K562 (cell line): ENCODE data around the gene DEDD. TPM values are rescaled to one million over a fixed set of nuclear protein-coding genes. Genes with fewer than 3 reads are reported as not detected.

Source experiments
- ATAC-seq: fragments of 200-7000 bp; cut with Tn5 transposase; 3 replicates; pipeline ENCODE4 v1.9.1; 2020; ENCODE audit warnings: moderate library complexity
- BruUV-seq: library from RNA; stranded (reverse); fragments of 400-500 nt; replicated peaks from 2 replicates; lab custom pipeline; 2021; lab: Mats Ljungman, UMichigan
- CTCF ChIA-PET: fragments of 300-600 bp; formaldehyde crosslinking; extraction: SDS; loops from one replicate; lab custom pipeline; 2021; ENCODE audit warnings: low intra/inter-chr PET ratio; lab: Yijun Ruan, JAX
- POLR2A ChIA-PET: fragments of 300-600, 350-650 bp; sonication (Branson Sonifier 250); formaldehyde crosslinking; extraction: SDS; loops from one replicate; lab custom pipeline; 2021; ENCODE audit warnings: antibody characterized with exemption, inconsistent platforms; lab: Yijun Ruan, JAX
- DNase-seq, 4 experiments: peaks; one replicate each; pipeline versions ENCODE4 v3.0.0 to v3.0.0-alpha.2; 2011 to 2018; ENCODE audit warnings: low spot score in 3 of 4, mixed read lengths in 3 of 4; ENCODE audit errors: extremely low read depth in 1 of 4
- FAIRE-seq: peaks from 2 replicates; lab custom pipeline; 2011; peaks lifted over from hg19 to GRCh38; lab: Jason Lieb, UNC
- H2AFZ ChIP-seq: 2 replicates; pipeline ENCODE4 v1.6.0; 2011; ENCODE audit warnings: low read depth, low read length, control low read depth, inconsistent platforms
- H3K27ac ChIP-seq: fragments of 200-600 bp; 3 replicates; pipeline ENCODE4 v1.8.0; 2011; ENCODE audit warnings: low read depth, mild to moderate bottlenecking, control low read depth, inconsistent platforms, low read length, moderate library complexity, mixed read lengths; ENCODE audit errors: extremely low read depth
- H3K27me3 ChIP-seq, 2 experiments: fragments of 300-600 bp in 1 of 2; 2 replicates in 1 of 2; 3 replicates in 1 of 2; pipeline versions ENCODE4 v1.6.0 to v1.8.0; 2011; ENCODE audit warnings: inconsistent platforms in 2 of 2, low read length in 2 of 2, mild to moderate bottlenecking in 1 of 2, mixed read lengths in 1 of 2, moderate library complexity in 1 of 2; ENCODE audit not compliant: control insufficient read depth in 2 of 2, insufficient read depth in 2 of 2
- H3K36me3 ChIP-seq: fragments of 300-600 bp; 3 replicates; pipeline ENCODE4 v1.8.0; 2011; ENCODE audit warnings: mild to moderate bottlenecking, low read length, inconsistent platforms; ENCODE audit not compliant: control insufficient read depth, insufficient read depth
- H3K4me1 ChIP-seq, 2 experiments: fragments of 200-600 bp in 1 of 2; replicated peaks in 1 of 2; 2 replicates in 1 of 2; 3 replicates in 1 of 2; pipeline versions ENCODE4 v1.5.1 to v1.8.0; 2011; ENCODE audit warnings: inconsistent platforms in 2 of 2, low read length in 2 of 2, mild to moderate bottlenecking in 1 of 2, mixed read lengths in 1 of 2, moderate library complexity in 1 of 2; ENCODE audit not compliant: control insufficient read depth in 2 of 2, insufficient read depth in 2 of 2
- H3K4me2 ChIP-seq: 2 replicates; pipeline ENCODE4 v1.6.1; 2011; ENCODE audit warnings: low read length, control low read depth, inconsistent platforms, mixed read lengths; ENCODE audit not compliant: insufficient read depth
- H3K4me3 ChIP-seq: fragments of 200-600 bp; sonication (generic), shearing (Covaris generic); 2 replicates; pipeline ENCODE4 v1.5.1; 2016; ENCODE audit warnings: control low read depth, inconsistent platforms
- H3K79me2 ChIP-seq: fragments of 200-600 bp; 3 replicates; pipeline ENCODE4 v1.8.0; 2011; ENCODE audit warnings: low read length, inconsistent platforms; ENCODE audit not compliant: control insufficient read depth, insufficient read depth
- H3K9ac ChIP-seq, 2 experiments: 2 replicates each; pipeline versions ENCODE4 v1.6.0 to v1.6.1; 2011; ENCODE audit warnings: low read depth in 2 of 2, low read length in 2 of 2, control low read depth in 1 of 2, inconsistent platforms in 1 of 2, mild to moderate bottlenecking in 1 of 2, mixed read lengths in 1 of 2; ENCODE audit not compliant: insufficient read depth in 1 of 2
- H3K9me1 ChIP-seq: one replicate; pipeline ENCODE4 v1.6.0; 2011; ENCODE audit warnings: inconsistent platforms, mild to moderate bottlenecking, low read length, moderate library complexity; ENCODE audit not compliant: control insufficient read depth, insufficient read depth
- H3K9me3 ChIP-seq: replicated peaks from 2 replicates; pipeline ENCODE4 v1.5.1; 2011; ENCODE audit warnings: low read depth, low read length, inconsistent platforms; ENCODE audit not compliant: control insufficient read depth, insufficient read depth
- H4K20me1 ChIP-seq: replicated peaks from 2 replicates; pipeline ENCODE4 v1.6.1; 2011; ENCODE audit warnings: low read length, inconsistent platforms, mixed read lengths; ENCODE audit not compliant: control insufficient read depth, insufficient read depth
- ELF1 ChIP-seq: fragments of 200-800 bp; sonication (Bioruptor generic); IDR thresholded peaks from 2 replicates; pipeline ENCODE4 v1.6.1; 2016; ENCODE audit warnings: missing genetic modification characterization, missing compliant biosample characterization
- ELF4 ChIP-seq: fragments of 450-650 bp; formaldehyde crosslinking; IDR thresholded peaks from 2 replicates; pipeline ENCODE4 v1.4.0; 2022; ENCODE audit warnings: missing genetic modification characterization
- FOXM1 ChIP-seq, 2 experiments: fragments of 450-650 bp in 1 of 2; sonication (generic) in 1 of 2; formaldehyde crosslinking in 1 of 2; IDR thresholded peaks; 2 replicates each; pipeline versions ENCODE4 v1.6.1 to v1.9.0; 2017 to 2022; ENCODE audit warnings: low read depth in 2 of 2, mild to moderate bottlenecking in 2 of 2, missing genetic modification reagents in 1 of 2, moderate library complexity in 1 of 2
- MCM3 ChIP-seq: fragments of 450-650 bp; IDR thresholded peaks from 2 replicates; pipeline ENCODE4 v1.6.1; 2016
- NR2C1 ChIP-seq, 2 experiments: fragments of 450-650 bp; IDR thresholded peaks; 2 replicates each; pipeline ENCODE4 v1.6.1; 2017; ENCODE audit warnings: mild to moderate bottlenecking in 2 of 2, antibody characterized with exemption in 1 of 2, inconsistent platforms in 1 of 2, missing compliant biosample characterization in 1 of 2, missing genetic modification characterization in 1 of 2
- PHF21A ChIP-seq: fragments of 450-650 bp; IDR thresholded peaks from 2 replicates; pipeline ENCODE4 v1.6.1; 2017; ENCODE audit warnings: low read depth, borderline replicate concordance
- RBM22 ChIP-seq: fragments of 200-400 bp; formaldehyde crosslinking; IDR thresholded peaks from 2 replicates; pipeline ENCODE4 v1.6.1; 2018; ENCODE audit warnings: low read length, low read depth; ENCODE audit not compliant: poor library complexity, severe bottlenecking
- SREBF2 ChIP-seq: sonication (generic); formaldehyde crosslinking; IDR thresholded peaks from 2 replicates; pipeline ENCODE4 v1.4.0; 2020; ENCODE audit warnings: mild to moderate bottlenecking, missing genetic modification reagents
- TAF9B ChIP-seq: fragments of 450-650 bp; IDR thresholded peaks from 2 replicates; pipeline ENCODE4 v1.6.1; 2018; ENCODE audit warnings: mild to moderate bottlenecking; ENCODE audit not compliant: partially characterized antibody
- TOE1 ChIP-seq, 2 experiments: fragments of 450-650 bp in 1 of 2; sonication (generic) in 1 of 2; formaldehyde crosslinking in 1 of 2; IDR thresholded peaks; 2 replicates each; pipeline versions ENCODE4 v1.7.1 to v1.8.0; 2016 to 2022; ENCODE audit warnings: borderline replicate concordance in 2 of 2, mild to moderate bottlenecking in 2 of 2, antibody characterized with exemption in 1 of 2, inconsistent platforms in 1 of 2, low read depth in 1 of 2, missing genetic modification reagents in 1 of 2, moderate library complexity in 1 of 2
- XRCC4 ChIP-seq: IDR thresholded peaks from one replicate; pipeline ENCODE4 v1.6.1; 2011; ENCODE audit not compliant: insufficient read depth, insufficient read length; ENCODE audit errors: extremely low read depth
- ZBTB7A ChIP-seq: IDR thresholded peaks from 2 replicates; pipeline ENCODE4 v1.6.1; 2011; ENCODE audit warnings: low read depth, mild to moderate bottlenecking, low read length, moderate library complexity, borderline replicate concordance; ENCODE audit not compliant: control insufficient read depth
- WGBS: fragments of 100-300 bp; shearing (Covaris generic); methylation state at CpG from one replicate; pipeline ENCODE4 v1.1.6; 2016; ENCODE audit warnings: low coverage, mixed read lengths; ENCODE audit not compliant: insufficient coverage; ENCODE audit errors: missing lambda C conversion rate; 5-methylcytosine and 5-hydroxymethylcytosine counted together
- in situ Hi-C: fragments of 300-500 bp; cut with MboI; formaldehyde crosslinking; loops from 4 replicates; pipeline ENCODE4 v1.15.0; 2018; ENCODE audit warnings: inconsistent platforms, mixed read lengths
- intact Hi-C: fragments of 100-400 bp; cut with micrococcal nuclease; formaldehyde crosslinking; loops from 2 replicates; pipeline ENCODE4 v1.14.2; 2022
- polyA plus RNA-seq, 8 experiments: library from polyadenylated mRNA; depleted of rRNA in 4 of 8; stranded (reverse) in 5 of 8; unstranded in 3 of 8; fragments of >200 nt; fragmentation: Nextera tagmentation in 2 of 8; fragmentation: Illumina TruSeq in 1 of 8; extraction: Ambion mirVana in 2 of 8; extraction: Trizol in 1 of 8; gene quantifications; 2 replicates each; pipeline versions ENCODE4 v1.2.1 to v1.2.3, GENCODE V29; 2011 to 2014; ENCODE audit warnings: inconsistent platforms in 1 of 8, missing spikeins in 1 of 8
- total RNA-seq, 7 experiments: library from RNA; depleted of rRNA in 6 of 7; stranded (reverse); fragments of >200 nt in 6 of 7; fragmentation: Illumina TruSeq in 2 of 7; extraction: Trizol in 2 of 7; gene quantifications; 2 replicates each; pipeline versions ENCODE4 v1.2.1 to v1.2.3, GENCODE V29; 2011 to 2021; ENCODE audit warnings: low replicate concordance in 1 of 7
- TF ChIP-seq, protein P1 (sequence below): fragments of 450-650 bp; IDR thresholded peaks from 2 replicates; pipeline ENCODE4 v1.6.1; 2016; ENCODE audit warnings: low read depth, mild to moderate bottlenecking, moderate library complexity
- TF ChIP-seq, protein P2 (sequence below): sonication (generic); formaldehyde crosslinking; IDR thresholded peaks from 2 replicates; pipeline ENCODE4 v1.8.0; 2022; ENCODE audit warnings: mild to moderate bottlenecking, missing genetic modification reagents
- TF ChIP-seq, protein P3 (sequence below): fragments of 250-450 bp; sonication (Bioruptor Pico); IDR thresholded peaks from 2 replicates; pipeline ENCODE4 v1.4.0; 2020; ENCODE audit warnings: mild to moderate bottlenecking, moderate library complexity, borderline replicate concordance

DEDD gene
- total and polyA plus RNA-seq, 9 of the 15 experiments (the other 6 are each of a cell fraction or from before 2014, with no cell fraction given), result 11.6 to 41.0 (median 16.8) TPM

DNA sequence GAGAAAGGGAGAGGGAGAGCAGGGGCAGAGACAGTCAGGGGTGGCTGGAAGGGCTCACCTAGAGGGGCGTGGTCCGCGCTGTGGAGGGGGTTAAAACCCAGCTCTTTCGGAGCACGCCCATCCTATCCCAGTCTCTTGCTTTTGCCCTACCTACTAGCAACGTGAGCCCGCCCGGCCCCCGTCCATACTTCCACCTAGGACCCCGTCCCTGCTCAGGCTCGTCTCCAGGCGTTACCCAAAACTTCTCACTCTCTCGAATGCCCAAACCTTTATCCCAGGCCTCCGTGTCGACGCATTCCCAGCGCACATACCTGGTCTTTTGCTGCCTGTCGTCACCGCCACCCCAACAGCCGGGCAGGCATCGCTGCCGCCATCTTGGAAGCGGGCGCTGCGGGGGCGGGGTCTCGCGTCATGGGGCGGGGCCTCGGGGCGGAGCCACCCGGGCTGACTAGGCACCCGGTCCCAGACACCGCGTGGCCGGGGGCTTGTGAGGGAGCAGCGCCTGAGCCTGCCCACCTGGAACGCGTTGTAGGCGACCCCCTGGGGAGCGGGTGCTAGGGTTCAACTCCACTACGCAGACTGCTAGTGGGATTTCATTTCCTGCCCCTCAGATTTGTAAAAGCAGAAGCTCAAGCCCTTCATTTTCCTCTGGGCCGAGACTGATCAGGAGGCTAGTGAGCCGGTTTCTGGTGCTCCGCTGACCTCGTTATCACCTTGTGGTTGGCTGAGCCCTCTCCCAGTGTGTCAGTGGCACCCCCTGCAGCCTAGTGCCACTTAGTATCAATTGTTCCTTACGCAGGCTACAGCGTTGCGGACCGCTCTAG lies 44.9 kb upstream of the DEDD start, which contains the start of gene B4GALT3:
TSS of gene B4GALT3 (minus strand) at position 396 of the 824 bp plus-strand sequence. CDS start 1,447 bp downstream, outside the sequence.
- H3K9me1 ChIP-seq, result no peaks in the 10 kb centered on the region
- H3K4me1 ChIP-seq, result peaks cover 25 to 42% of the 10 kb centered on the region in 2 experiments; a peak in 4 of 5 replicates
- H3K4me2 ChIP-seq, result peak within 1 kb of the TSS; percentile 99
- no peaks in the 10 kb centered on the region for H4K20me1 ChIP-seq
- WGBS, result under 1% methylated on average over 25 of the region's 50 CpGs
- intact Hi-C loops, result loop anchor here (1.0 to 10.0 kb wide), 6 partner anchors 11 to 343 kb away; partner anchors contain the start of genes PPOX and USP21
- H3K9ac ChIP-seq, result peak within 1 kb of the TSS; percentile 87 to 96
- peak within 1 kb of the TSS; percentile 98 for H2AFZ ChIP-seq
- peak within 1 kb of the TSS; percentile 96 for H3K27ac ChIP-seq
- peak; percentile 91 to 98 (median 98) for DNase-seq
- TSS peak; percentile 95 for BruUV-seq
- H3K79me2 ChIP-seq, result peaks cover 26% of the 10 kb centered on the region
- ChIA-PET POLR2A (interaction anchor here (0.6 to 2.3 kb wide), 12 partner anchors 9 to 142 kb away, joined by 3 to 33 read pairs (median 3); partner anchors contain the start of genes NDUFS2 and PPOX), CTCF (interaction anchor here (0.7 to 1.7 kb wide), 3 partner anchors 105 to 204 kb away, joined by 3 to 4 read pairs (median 3); no protein-coding TSS in a partner anchor)
- in situ Hi-C loops, result no loop called here
- ATAC-seq, result peak; percentile 94
- no peaks in the 10 kb centered on the region for H3K27me3 ChIP-seq
- no peaks in the 10 kb centered on the region for H3K9me3 ChIP-seq
- peak within 1 kb of the TSS; percentile 90 for H3K4me3 ChIP-seq
- peaks cover 40% of the 10 kb centered on the region for H3K36me3 ChIP-seq
- FAIRE-seq, result peak; percentile 97
- peak; percentile 76; the same call in 1 of the 2 replicates for TF ChIP-seq TOE1 (IDR thresholded peaks at IDR 0.05; ENCODE audit: borderline replicate concordance)
- 0 out of 2 replicates have a peak, but pooled peaks have one; percentile 15 for TF ChIP-seq TOE1 (CRISPR knock-in tag; IDR thresholded peaks at IDR 0.05; ENCODE audit: borderline replicate concordance, low read depth)
- TF ChIP-seq TAF9B, result peak; percentile 93
- peak; percentile 56; the same call in 1 of the 2 replicates for TF ChIP-seq ELF4 (CRISPR knock-in tag)
- TF ChIP-seq PHF21A, result no peak
- peak; percentile 64; the same call in 1 of the 2 replicates for TF ChIP-seq NR2C1 (IDR thresholded peaks at IDR 0.05)
- TF ChIP-seq NR2C1 (tag; IDR thresholded peaks at IDR 0.05), result no peak; the same call in 1 of the 2 replicates
- TF ChIP-seq, protein P1, sequence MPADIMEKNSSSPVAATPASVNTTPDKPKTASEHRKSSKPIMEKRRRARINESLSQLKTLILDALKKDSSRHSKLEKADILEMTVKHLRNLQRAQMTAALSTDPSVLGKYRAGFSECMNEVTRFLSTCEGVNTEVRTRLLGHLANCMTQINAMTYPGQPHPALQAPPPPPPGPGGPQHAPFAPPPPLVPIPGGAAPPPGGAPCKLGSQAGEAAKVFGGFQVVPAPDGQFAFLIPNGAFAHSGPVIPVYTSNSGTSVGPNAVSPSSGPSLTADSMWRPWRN, result no peak
- TF ChIP-seq, protein P2, sequence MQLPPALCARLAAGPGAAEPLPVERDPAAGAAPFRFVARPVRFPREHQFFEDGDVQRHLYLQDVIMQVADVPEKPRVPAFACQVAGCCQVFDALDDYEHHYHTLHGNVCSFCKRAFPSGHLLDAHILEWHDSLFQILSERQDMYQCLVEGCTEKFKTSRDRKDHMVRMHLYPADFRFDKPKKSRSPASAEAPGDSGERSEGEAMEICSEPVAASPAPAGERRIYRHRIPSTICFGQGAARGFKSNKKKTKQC (CRISPR knock-in tag), result peak; percentile 79
- TF ChIP-seq MCM3, result no peak
- peak; percentile 68 for TF ChIP-seq ZBTB7A
- TF ChIP-seq ELF1 (tag), result no peak
- TF ChIP-seq SREBF2 (CRISPR knock-in tag), result 0 out of 2 replicates have a peak, but pooled peaks have one; percentile 75
- no peak for TF ChIP-seq RBM22
- TF ChIP-seq, protein P3, sequence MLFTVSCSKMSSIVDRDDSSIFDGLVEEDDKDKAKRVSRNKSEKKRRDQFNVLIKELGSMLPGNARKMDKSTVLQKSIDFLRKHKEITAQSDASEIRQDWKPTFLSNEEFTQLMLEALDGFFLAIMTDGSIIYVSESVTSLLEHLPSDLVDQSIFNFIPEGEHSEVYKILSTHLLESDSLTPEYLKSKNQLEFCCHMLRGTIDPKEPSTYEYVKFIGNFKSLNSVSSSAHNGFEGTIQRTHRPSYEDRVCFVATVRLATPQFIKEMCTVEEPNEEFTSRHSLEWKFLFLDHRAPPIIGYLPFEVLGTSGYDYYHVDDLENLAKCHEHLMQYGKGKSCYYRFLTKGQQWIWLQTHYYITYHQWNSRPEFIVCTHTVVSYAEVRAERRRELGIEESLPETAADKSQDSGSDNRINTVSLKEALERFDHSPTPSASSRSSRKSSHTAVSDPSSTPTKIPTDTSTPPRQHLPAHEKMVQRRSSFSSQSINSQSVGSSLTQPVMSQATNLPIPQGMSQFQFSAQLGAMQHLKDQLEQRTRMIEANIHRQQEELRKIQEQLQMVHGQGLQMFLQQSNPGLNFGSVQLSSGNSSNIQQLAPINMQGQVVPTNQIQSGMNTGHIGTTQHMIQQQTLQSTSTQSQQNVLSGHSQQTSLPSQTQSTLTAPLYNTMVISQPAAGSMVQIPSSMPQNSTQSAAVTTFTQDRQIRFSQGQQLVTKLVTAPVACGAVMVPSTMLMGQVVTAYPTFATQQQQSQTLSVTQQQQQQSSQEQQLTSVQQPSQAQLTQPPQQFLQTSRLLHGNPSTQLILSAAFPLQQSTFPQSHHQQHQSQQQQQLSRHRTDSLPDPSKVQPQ (CRISPR knock-in tag), result no peak
- no peak for TF ChIP-seq FOXM1 (IDR thresholded peaks at IDR 0.05; ENCODE audit: low read depth)
- no peak for TF ChIP-seq FOXM1 (CRISPR knock-in tag; IDR thresholded peaks at IDR 0.05; ENCODE audit: low read depth)
- no peak for TF ChIP-seq XRCC4
